ENCODE data around the gene ZDHHC14. TPM values are rescaled to one million over a fixed set of nuclear protein-coding genes. Genes with fewer than 3 reads are reported as not detected.
A peak's percentile ranks its signal among the peaks of the same experiment; 100 is the strongest.

Gene ZDHHC14
- total RNA-seq, 3 donors from 2014 or later, result 5.6 to 6.0 (median 5.7) TPM

- Mint-ChIP-seq H3K4me1 (ENCODE audit: low read depth) (peaks cover 34% of the 10 kb centered on the region), H3K4me3 (no peak overlapping the region), H3K9me3 (no peaks in the 10 kb centered on the region), H3K36me3 (ENCODE audit: insufficient read depth) (no peaks in the 10 kb centered on the region), H3K27me3 (ENCODE audit: low read depth) (no peaks in the 10 kb centered on the region)
- ATAC-seq (no peak), DNase-seq (no peak)
Measured at GRCh38 chr6:157531169-157531985, 150.4 kb downstream of the ZDHHC14 start.

GRCh38 chr6:157531986-157532365 is 151.0 kb downstream of the ZDHHC14 start:
- H3K9me3 Mint-ChIP-seq, result no peaks in the 10 kb centered on the region
- H3K4me1 Mint-ChIP-seq (ENCODE audit: low read depth), result peaks cover 33% of the 10 kb centered on the region
- no peak for ATAC-seq
- H3K36me3 Mint-ChIP-seq (ENCODE audit: insufficient read depth), result no peaks in the 10 kb centered on the region
- H3K4me3 Mint-ChIP-seq, result no peak overlapping the region
- no peaks in the 10 kb centered on the region for H3K27me3 Mint-ChIP-seq (ENCODE audit: low read depth)
- DNase-seq, result no peak

GRCh38 chr6:157533048-157533871 is 152.3 kb downstream of the ZDHHC14 start:
- Mint-ChIP-seq H3K4me3 (no peak overlapping the region), H3K9me3 (no peaks in the 10 kb centered on the region), H3K36me3 (ENCODE audit: insufficient read depth) (no peaks in the 10 kb centered on the region), H3K4me1 (ENCODE audit: low read depth) (peaks cover 32% of the 10 kb centered on the region), H3K27me3 (ENCODE audit: low read depth) (no peaks in the 10 kb centered on the region)
- no peak for ATAC-seq
- DNase-seq, result no peak

- ATAC-seq (no peak), DNase-seq (no peak)
- Mint-ChIP-seq H3K4me3 (no peak overlapping the region), H3K36me3 (ENCODE audit: insufficient read depth) (no peaks in the 10 kb centered on the region), H3K4me1 (ENCODE audit: low read depth) (peaks cover 39% of the 10 kb centered on the region), H3K27me3 (ENCODE audit: low read depth) (no peaks in the 10 kb centered on the region), H3K9me3 (no peaks in the 10 kb centered on the region)
Measured at GRCh38 chr6:157534134-157534871, 153.3 kb downstream of the ZDHHC14 start.

GRCh38 chr6:157534977-157535339 is 154.0 kb downstream of the ZDHHC14 start:
- H3K4me3 Mint-ChIP-seq, result no peak overlapping the region
- no peaks in the 10 kb centered on the region for H3K36me3 Mint-ChIP-seq (ENCODE audit: insufficient read depth)
- no peaks in the 10 kb centered on the region for H3K9me3 Mint-ChIP-seq
- peaks cover 44% of the 10 kb centered on the region for H3K4me1 Mint-ChIP-seq (ENCODE audit: low read depth)
- H3K27me3 Mint-ChIP-seq (ENCODE audit: low read depth), result no peaks in the 10 kb centered on the region
- ATAC-seq (no peak), DNase-seq (no peak)

DNA sequence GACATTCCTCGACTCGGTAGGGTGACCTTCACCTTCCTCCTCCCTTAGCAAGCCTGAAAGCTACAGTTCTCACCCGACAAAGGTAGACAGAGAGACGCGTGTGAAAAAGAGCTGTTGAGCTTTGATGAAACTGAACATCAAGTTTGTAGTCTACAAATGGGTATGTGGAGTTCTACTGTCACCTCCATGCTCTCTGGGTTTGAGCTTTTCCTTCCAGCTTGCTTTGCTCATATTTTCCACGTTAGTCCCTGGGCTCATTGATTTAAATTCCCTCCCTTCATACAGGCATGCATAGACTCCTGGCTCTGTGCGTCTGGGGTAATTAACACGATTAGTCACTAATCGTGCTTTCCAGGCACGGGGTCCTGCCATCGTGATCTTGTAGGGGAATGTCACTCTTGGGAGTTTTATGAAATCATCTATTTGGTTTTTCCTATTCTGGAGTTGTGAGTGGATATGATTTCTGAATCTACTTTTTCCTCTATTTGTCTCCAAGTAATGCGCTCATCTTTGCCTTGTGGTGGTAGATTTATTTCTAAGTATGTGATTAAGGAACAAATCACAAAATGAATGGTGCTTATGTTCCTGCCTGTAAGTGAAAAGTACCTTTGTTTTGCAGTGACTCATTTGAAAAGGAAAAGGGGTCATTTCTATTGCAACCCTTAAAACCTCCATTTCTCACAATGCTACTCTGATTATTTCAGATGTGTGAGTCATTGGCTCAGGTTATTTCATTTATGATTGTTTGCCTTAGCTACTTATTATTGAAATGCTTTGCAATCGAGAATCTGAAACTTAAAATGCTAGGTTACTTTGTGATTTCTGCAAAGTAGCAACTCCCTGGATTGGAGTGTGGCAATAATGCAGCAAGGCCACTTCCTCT is 154.6 kb downstream of the ZDHHC14 start:
- DNase-seq (no peak), ATAC-seq (peak; percentile 89 to 91)
- H3K27me3 Mint-ChIP-seq (ENCODE audit: low read depth), result no peaks in the 10 kb centered on the region
- no peaks in the 10 kb centered on the region for H3K9me3 Mint-ChIP-seq
- peaks cover 44% of the 10 kb centered on the region for H3K4me1 Mint-ChIP-seq (ENCODE audit: low read depth)
- no peaks in the 10 kb centered on the region for H3K36me3 Mint-ChIP-seq (ENCODE audit: insufficient read depth)
- H3K4me3 Mint-ChIP-seq, result peak overlapping the region; percentile 25

- Mint-ChIP-seq H3K4me1 (ENCODE audit: low read depth) (peaks cover 44% of the 10 kb centered on the region), H3K36me3 (ENCODE audit: insufficient read depth) (no peaks in the 10 kb centered on the region), H3K27me3 (ENCODE audit: low read depth) (no peaks in the 10 kb centered on the region), H3K9me3 (no peaks in the 10 kb centered on the region), H3K4me3 (peak overlapping the region; percentile 25)
- ATAC-seq, result no peak
- DNase-seq, result no peak
Measured at GRCh38 chr6:157536223-157536545, 155.2 kb downstream of the ZDHHC14 start.

GRCh38 chr6:157537556-157537955 is 156.6 kb downstream of the ZDHHC14 start:
- Mint-ChIP-seq H3K27me3 (ENCODE audit: low read depth) (no peaks in the 10 kb centered on the region), H3K4me1 (ENCODE audit: low read depth) (peaks cover 44% of the 10 kb centered on the region), H3K4me3 (no peak overlapping the region), H3K9me3 (no peaks in the 10 kb centered on the region), H3K36me3 (ENCODE audit: insufficient read depth) (no peaks in the 10 kb centered on the region)
- no peak for DNase-seq
- ATAC-seq, result no peak

DNA sequence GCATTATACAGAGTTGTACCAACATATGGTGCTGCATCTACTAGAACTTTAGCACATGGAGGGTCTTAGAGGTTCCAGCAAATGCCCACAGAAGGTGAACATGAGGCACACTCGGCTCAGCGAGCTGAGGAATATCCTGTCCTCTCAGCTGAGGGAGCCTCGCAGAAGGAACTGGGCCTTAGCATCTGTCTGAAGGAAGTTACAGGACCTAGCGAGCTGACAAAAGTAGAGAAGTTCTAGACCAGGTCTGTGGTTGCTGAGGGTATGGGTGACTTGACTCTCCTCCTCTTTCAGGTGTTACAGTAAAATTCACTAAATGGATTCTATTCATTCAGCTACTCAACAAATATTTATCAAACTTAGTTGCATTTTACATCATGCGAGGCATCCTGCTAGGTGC is 157.2 kb downstream of the ZDHHC14 start:
- no peaks in the 10 kb centered on the region for H3K36me3 Mint-ChIP-seq (ENCODE audit: insufficient read depth)
- H3K9me3 Mint-ChIP-seq, result no peaks in the 10 kb centered on the region
- H3K4me3 Mint-ChIP-seq, result no peak overlapping the region
- peaks cover 44% of the 10 kb centered on the region for H3K4me1 Mint-ChIP-seq (ENCODE audit: low read depth)
- no peak for DNase-seq
- ATAC-seq, result no peak
- no peaks in the 10 kb centered on the region for H3K27me3 Mint-ChIP-seq (ENCODE audit: low read depth)

GRCh38 chr6:157538698-157539097 is 157.7 kb downstream of the ZDHHC14 start:
- Mint-ChIP-seq H3K4me1 (ENCODE audit: low read depth) (peaks cover 44% of the 10 kb centered on the region), H3K36me3 (ENCODE audit: insufficient read depth) (peaks cover 3% of the 10 kb centered on the region), H3K27me3 (ENCODE audit: low read depth) (no peaks in the 10 kb centered on the region), H3K4me3 (no peak overlapping the region), H3K9me3 (no peaks in the 10 kb centered on the region)
- no peak for ATAC-seq
- DNase-seq, result no peak

DNA sequence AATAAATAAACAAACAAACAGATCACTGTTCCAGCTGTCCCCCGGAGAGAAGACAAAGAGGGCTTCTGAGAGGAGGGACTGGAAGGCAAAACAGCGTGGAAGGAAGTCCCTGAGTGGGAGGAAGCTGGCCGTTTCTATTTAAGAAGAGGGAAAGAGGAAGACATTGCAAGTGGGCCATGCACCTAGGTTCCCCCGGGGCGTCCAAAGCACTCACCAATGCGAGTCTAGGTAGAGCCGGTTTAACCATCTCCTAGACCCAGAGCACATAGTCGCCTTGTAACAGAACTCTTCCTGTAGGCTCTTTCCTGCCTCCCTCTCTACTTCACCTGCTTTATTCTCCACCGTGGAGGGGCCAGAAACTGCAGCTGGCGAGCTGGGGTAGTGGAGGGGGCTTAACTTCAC is 158.4 kb downstream of the ZDHHC14 start:
- Mint-ChIP-seq H3K27me3 (ENCODE audit: low read depth) (no peaks in the 10 kb centered on the region), H3K4me1 (ENCODE audit: low read depth) (peaks cover 44% of the 10 kb centered on the region), H3K9me3 (no peaks in the 10 kb centered on the region), H3K4me3 (no peak overlapping the region), H3K36me3 (ENCODE audit: insufficient read depth) (peaks cover 3% of the 10 kb centered on the region)
- ATAC-seq (no peak), DNase-seq (no peak)

DNA sequence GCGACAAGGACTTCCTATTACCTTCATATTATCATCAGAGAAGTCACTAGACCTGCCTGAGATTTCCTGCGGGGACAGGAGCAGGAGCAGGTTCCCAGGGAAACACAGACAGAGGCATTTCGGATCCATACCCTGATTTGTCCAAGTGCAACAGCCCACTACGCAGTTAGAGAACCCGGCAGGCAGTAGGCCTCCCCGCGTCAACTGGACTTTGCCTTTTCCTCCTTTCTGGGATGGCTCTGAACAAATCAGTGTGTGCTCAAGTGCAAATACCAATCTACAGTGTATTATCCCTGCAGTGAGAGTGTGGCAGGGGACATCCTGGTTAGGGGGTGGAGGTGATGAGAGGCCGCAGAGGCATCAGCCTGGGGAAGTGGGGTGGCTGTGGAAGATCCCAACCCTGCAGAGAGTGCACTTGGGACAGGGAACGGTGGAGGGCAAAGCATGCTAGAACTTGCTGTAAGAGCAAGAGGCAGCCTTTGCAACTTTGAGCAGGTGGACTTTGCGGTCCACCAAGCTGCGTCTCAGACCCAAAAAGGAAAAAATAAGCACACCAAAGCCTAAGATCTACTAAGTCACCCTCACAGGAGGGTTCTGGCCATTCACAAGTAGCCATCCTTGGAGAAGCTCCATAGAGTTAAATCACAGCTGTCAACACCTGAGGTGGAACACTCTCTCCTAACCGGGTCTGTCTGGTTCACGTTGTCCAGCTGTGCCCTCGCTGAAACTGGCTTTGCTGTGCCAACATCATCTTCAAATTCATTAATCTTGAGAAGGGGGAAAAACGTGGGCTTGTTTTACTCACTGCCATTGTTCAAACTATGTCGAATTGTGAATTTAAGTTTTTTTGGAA is 159.1 kb downstream of the ZDHHC14 start:
- Mint-ChIP-seq H3K4me1 (ENCODE audit: low read depth) (peaks cover 39% of the 10 kb centered on the region), H3K27me3 (ENCODE audit: low read depth) (no peaks in the 10 kb centered on the region), H3K4me3 (no peak overlapping the region), H3K9me3 (no peaks in the 10 kb centered on the region), H3K36me3 (ENCODE audit: insufficient read depth) (peaks cover 3% of the 10 kb centered on the region)
- DNase-seq (no peak), ATAC-seq (no peak)

Data from activated T-cell treated with anti-CD3 and anti-CD28 coated beads, Interleukin-2, amount 50 U/mL, for 4 hours (primary cell).